Esophagus squamous epithelium (tissue), 5 donors: Measurements from ENCODE around the gene PON2. TPM values are rescaled to one million over a fixed set of nuclear protein-coding genes. Genes with fewer than 3 reads are reported as not detected.

Experiments
- DNase-seq: peaks from one replicate; lab custom pipeline; 2025; lab: John Stamatoyannopoulos, UW
- H3K27ac ChIP-seq, 4 donors: fragments of 200-600 bp; sonication (generic); one replicate each; pipeline ENCODE4 v1.5.1; 2016 to 2019; ENCODE audit warnings: mild to moderate bottlenecking in 1 of 4
- H3K27me3 ChIP-seq, 4 donors: fragments of 200-600 bp; sonication (generic); 1 replicate in 3 of 4; 2 replicates in 1 of 4; pipeline versions ENCODE4 v1.5.1 to v1.6.0; 2017 to 2021; ENCODE audit warnings: antibody characterized with exemption in 1 of 4
- H3K36me3 ChIP-seq, 3 donors: fragments of 200-600 bp; sonication (generic); one replicate each; pipeline ENCODE4 v1.5.1; 2016 to 2019
- H3K4me1 ChIP-seq, 3 donors: fragments of 200-600 bp; sonication (generic); one replicate each; pipeline ENCODE4 v1.5.1; 2017 to 2019
- H3K4me3 ChIP-seq, 4 donors: fragments of 200-600 bp; sonication (generic); 1 replicate in 3 of 4; 2 replicates in 1 of 4; pipeline ENCODE4 v1.5.1; 2016 to 2019; ENCODE audit warnings: mild to moderate bottlenecking in 2 of 4, moderate library complexity in 1 of 4
- H3K9me3 ChIP-seq, 3 donors: fragments of 200-600 bp; sonication (generic); one replicate each; pipeline ENCODE4 v1.5.1; 2016 to 2019
- POLR2A ChIP-seq, 4 donors: fragments of 450-650 bp; IDR thresholded peaks; one replicate each; pipeline ENCODE4 v1.6.1; 2017; ENCODE audit warnings: antibody characterized with exemption in 4 of 4, mild to moderate bottlenecking in 4 of 4, moderate library complexity in 3 of 4
- WGBS, 2 donors: methylation state at CpG; one replicate each; pipeline ENCODE4 v1.1.5; 2018; 5-methylcytosine and 5-hydroxymethylcytosine counted together
- intact Hi-C: fragments of 100-400 bp; cut with DNase I; formaldehyde crosslinking; loops from one replicate; pipeline ENCODE4 v1.15.0; 2022
- total RNA-seq, 4 donors: library from RNA; depleted of rRNA; stranded (reverse); fragments of >200 nt; gene quantifications; one replicate each; pipeline ENCODE4 v1.1.0, GENCODE V29; 2016
- TF ChIP-seq, protein P1 (sequence below), 6 experiments: fragments of 450-650 bp in 4 of 6; fragments of 200-600 bp in 2 of 6; sonication (generic) in 2 of 6; IDR thresholded peaks; one replicate each; pipeline ENCODE4 v1.5.1; 2016 to 2019; ENCODE audit warnings: antibody characterized with exemption in 6 of 6, mild to moderate bottlenecking in 4 of 6, moderate library complexity in 4 of 6
- donor health status: DM: yes; HTN: yes; CAD: no.

Gene PON2
- total RNA-seq, 4 donors from 2014 or later, result 28.0 to 70.9 (median 52.3) TPM

- Histone ChIP-seq H3K4me3 (no peak overlapping the region), H3K27ac (no peak overlapping the region), H3K4me1 (peaks cover 3 to 20% (median 4%) of the 10 kb centered on the region in 3 donors), H3K9me3 (no peaks in the 10 kb centered on the region), H3K27me3 (no peaks in the 10 kb centered on the region), H3K36me3 (no peaks in the 10 kb centered on the region)
- intact Hi-C loops, result no loop called here
- no peak for DNase-seq
- TF ChIP-seq, protein P1, sequence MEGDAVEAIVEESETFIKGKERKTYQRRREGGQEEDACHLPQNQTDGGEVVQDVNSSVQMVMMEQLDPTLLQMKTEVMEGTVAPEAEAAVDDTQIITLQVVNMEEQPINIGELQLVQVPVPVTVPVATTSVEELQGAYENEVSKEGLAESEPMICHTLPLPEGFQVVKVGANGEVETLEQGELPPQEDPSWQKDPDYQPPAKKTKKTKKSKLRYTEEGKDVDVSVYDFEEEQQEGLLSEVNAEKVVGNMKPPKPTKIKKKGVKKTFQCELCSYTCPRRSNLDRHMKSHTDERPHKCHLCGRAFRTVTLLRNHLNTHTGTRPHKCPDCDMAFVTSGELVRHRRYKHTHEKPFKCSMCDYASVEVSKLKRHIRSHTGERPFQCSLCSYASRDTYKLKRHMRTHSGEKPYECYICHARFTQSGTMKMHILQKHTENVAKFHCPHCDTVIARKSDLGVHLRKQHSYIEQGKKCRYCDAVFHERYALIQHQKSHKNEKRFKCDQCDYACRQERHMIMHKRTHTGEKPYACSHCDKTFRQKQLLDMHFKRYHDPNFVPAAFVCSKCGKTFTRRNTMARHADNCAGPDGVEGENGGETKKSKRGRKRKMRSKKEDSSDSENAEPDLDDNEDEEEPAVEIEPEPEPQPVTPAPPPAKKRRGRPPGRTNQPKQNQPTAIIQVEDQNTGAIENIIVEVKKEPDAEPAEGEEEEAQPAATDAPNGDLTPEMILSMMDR (IDR thresholded peaks at IDR 0.05), result no peak
- TF ChIP-seq POLR2A (IDR thresholded peaks at IDR 0.05), result no peak
- 59 to 80% methylated on average over 5 of the region's 5 CpGs for WGBS, 2 donors
Observed at GRCh38 chr7:95429241-95429990, 5.4 kb downstream of the PON2 start.

DNA sequence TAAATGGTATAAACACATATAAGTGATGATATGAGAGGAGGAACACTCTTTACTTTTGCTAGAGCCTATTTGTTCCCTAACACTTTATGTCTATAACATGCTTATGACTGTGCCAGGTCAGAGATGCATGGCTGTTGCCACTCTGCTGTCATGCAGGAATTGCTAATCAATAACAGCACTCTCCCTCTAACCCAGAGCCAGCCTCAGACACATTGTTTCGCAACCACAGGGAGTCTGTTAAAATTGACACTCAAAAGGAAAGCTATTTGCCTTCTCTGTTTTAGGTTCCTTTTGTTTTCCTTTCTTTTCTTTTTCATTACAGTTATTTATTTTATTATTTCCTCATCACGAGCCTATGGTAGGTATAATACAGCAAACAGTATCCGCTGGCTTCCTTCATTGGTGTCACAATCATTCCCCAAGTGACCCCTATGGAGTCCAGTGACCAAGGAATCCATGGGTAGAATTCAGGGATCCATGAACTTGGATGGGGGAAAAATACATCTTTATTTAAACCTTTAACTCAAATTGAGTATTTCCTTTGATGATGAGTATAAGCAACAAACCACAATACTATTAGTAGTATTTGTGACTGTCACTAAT is 6.8 kb downstream of the PON2 start:
- TF ChIP-seq POLR2A (IDR thresholded peaks at IDR 0.05), result no peak
- TF ChIP-seq, protein P1 (IDR thresholded peaks at IDR 0.05), result no peak
- H3K36me3 ChIP-seq, result peaks cover 0 to 13% (median 0%) of the 10 kb centered on the region in 3 donors
- H3K4me1 ChIP-seq, result peaks cover 0 to 9% (median 0%) of the 10 kb centered on the region in 3 donors
- DNase-seq, result no peak
- H3K27me3 ChIP-seq, result no peaks in the 10 kb centered on the region
- H3K27ac ChIP-seq, result no peak overlapping the region
- 90 to 92% methylated on average over 3 of the region's 3 CpGs for WGBS, 2 donors
- no peak overlapping the region for H3K4me3 ChIP-seq
- H3K9me3 ChIP-seq, result no peaks in the 10 kb centered on the region
- intact Hi-C loops, result no loop called here

GRCh38 chr7:95427166-95427565 is 7.7 kb downstream of the PON2 start:
- no peak for TF ChIP-seq POLR2A (IDR thresholded peaks at IDR 0.05)
- TF ChIP-seq, protein P1 (IDR thresholded peaks at IDR 0.05), result no peak
- Histone ChIP-seq H3K36me3 (peaks cover 0 to 15% (median 0%) of the 10 kb centered on the region in 3 donors), H3K9me3 (no peaks in the 10 kb centered on the region), H3K27ac (no peak overlapping the region), H3K4me1 (peaks cover 0 to 5% (median 0%) of the 10 kb centered on the region in 3 donors), H3K27me3 (no peaks in the 10 kb centered on the region), H3K4me3 (no peak overlapping the region)
- WGBS, 2 donors, result 85 to 89% methylated on average over 7 of the region's 7 CpGs
- intact Hi-C loops, result no loop called here
- no peak for DNase-seq

DNA sequence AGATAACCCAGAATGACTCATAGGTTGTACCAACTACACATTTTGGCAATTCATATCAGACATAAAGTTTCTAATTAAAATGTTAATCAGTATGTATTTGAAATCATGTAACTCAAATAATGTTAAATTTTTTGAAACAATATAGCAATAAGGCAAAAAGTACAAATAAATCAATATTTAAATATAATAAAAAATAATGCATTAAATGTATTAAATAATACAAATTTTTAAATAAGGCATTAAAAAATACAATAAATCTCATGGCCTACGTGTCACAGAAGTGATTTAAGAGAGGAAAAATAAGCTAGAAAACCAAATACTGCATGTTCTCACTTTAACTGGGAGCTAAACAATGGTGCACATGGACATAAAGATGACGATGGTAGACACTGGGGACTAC is 9.1 kb downstream of the PON2 start:
- no peak overlapping the region for H3K27ac ChIP-seq
- no peaks in the 10 kb centered on the region for H3K27me3 ChIP-seq
- H3K9me3 ChIP-seq, result no peaks in the 10 kb centered on the region
- peaks cover 0 to 6% (median 0%) of the 10 kb centered on the region in 3 donors for H3K4me1 ChIP-seq
- WGBS, 2 donors, result 83 to 89% methylated on average over 2 of the region's 2 CpGs
- intact Hi-C loops, result no loop called here
- no peak for DNase-seq
- no peak overlapping the region for H3K4me3 ChIP-seq
- TF ChIP-seq, protein P1 (IDR thresholded peaks at IDR 0.05), result no peak
- TF ChIP-seq POLR2A (IDR thresholded peaks at IDR 0.05), result no peak
- peaks cover 0 to 15% (median 0%) of the 10 kb centered on the region in 3 donors for H3K36me3 ChIP-seq

GRCh38 chr7:95424716-95425115 is 10.1 kb downstream of the PON2 start:
- DNase-seq, result no peak
- no peaks in the 10 kb centered on the region for H3K9me3 ChIP-seq
- peaks cover 0 to 15% (median 0%) of the 10 kb centered on the region in 3 donors for H3K36me3 ChIP-seq
- peaks cover 0 to 6% (median 0%) of the 10 kb centered on the region in 3 donors for H3K4me1 ChIP-seq
- no peak for TF ChIP-seq POLR2A (IDR thresholded peaks at IDR 0.05)
- TF ChIP-seq, protein P1 (IDR thresholded peaks at IDR 0.05), result no peak
- H3K27me3 ChIP-seq, result no peaks in the 10 kb centered on the region
- 43 to 53% methylated on average over 1 of the region's 1 CpG for WGBS, 2 donors
- H3K27ac ChIP-seq, result no peak overlapping the region
- intact Hi-C loops, result no loop called here
- H3K4me3 ChIP-seq, result no peak overlapping the region
